Prostate gland (tissue), 2 donors: Measurements from ENCODE around the gene FSD2. TPM values are rescaled to one million over a fixed set of nuclear protein-coding genes. Genes with fewer than 3 reads are reported as not detected.
A peak's percentile ranks its signal among the peaks of the same experiment; 100 is the strongest.

Experiments used
- DNase-seq: peaks from one replicate; pipeline ENCODE4 v3.0.0-alpha.2; 2019; ENCODE audit warnings: low spot score
- H3K27ac ChIP-seq, 2 donors: fragments of 200-600 bp; sonication (generic); 2 replicates each; pipeline ENCODE4 v1.5.1; 2017 to 2019
- H3K27me3 ChIP-seq: fragments of 200-600 bp; sonication (generic); replicated peaks from 2 replicates; pipeline ENCODE4 v1.5.1; 2019; ENCODE audit not compliant: insufficient read depth
- H3K36me3 ChIP-seq, 2 donors: fragments of 200-600 bp; sonication (generic); 1 replicate in 1 of 2; 2 replicates in 1 of 2; pipeline versions ENCODE4 v1.5.1 to v1.8.1; 2017 to 2019
- H3K4me1 ChIP-seq: fragments of 200-600 bp; sonication (generic); replicated peaks from 2 replicates; pipeline ENCODE4 v1.5.1; 2019
- H3K4me3 ChIP-seq, 2 donors: fragments of 200-600 bp; sonication (generic); 2 replicates each; pipeline ENCODE4 v1.5.1; 2017 to 2019
- H3K9me3 ChIP-seq: fragments of 200-600 bp; sonication (generic); 2 replicates; pipeline ENCODE4 v1.5.1; 2017
- POLR2A ChIP-seq: fragments of 450-650 bp; IDR thresholded peaks from one replicate; pipeline ENCODE4 v1.6.1; 2016; ENCODE audit warnings: antibody characterized with exemption, mild to moderate bottlenecking
- POLR2AphosphoS5 ChIP-seq: sonication (generic); formaldehyde crosslinking; IDR thresholded peaks from one replicate; pipeline ENCODE4 v1.6.1; 2017; ENCODE audit warnings: antibody characterized with exemption
- WGBS: methylation state at CpG from one replicate; pipeline ENCODE4 v1.1.5; 2018; 5-methylcytosine and 5-hydroxymethylcytosine counted together
- intact Hi-C: fragments of 100-400 bp; cut with DNase I; formaldehyde crosslinking; loops from one replicate; pipeline ENCODE4 v1.14.2; 2022
- total RNA-seq, 2 donors: library from RNA; depleted of rRNA; stranded (reverse); fragments of >200 nt; gene quantifications; one replicate each; pipeline ENCODE4 v1.1.0, GENCODE V29; 2016
- TF ChIP-seq, protein P1 (sequence below), 4 experiments: fragments of 200-600 bp in 2 of 4; fragments of 450-650 bp in 2 of 4; sonication (generic) in 2 of 4; IDR thresholded peaks; 1 replicate in 3 of 4; 2 replicates in 1 of 4; pipeline ENCODE4 v1.5.1; 2016 to 2019; ENCODE audit warnings: antibody characterized with exemption in 4 of 4, mild to moderate bottlenecking in 2 of 4, moderate library complexity in 2 of 4

The FSD2 gene
- total RNA-seq, 2 donors from 2014 or later: 0.05 TPM; not detected in 1

DNA sequence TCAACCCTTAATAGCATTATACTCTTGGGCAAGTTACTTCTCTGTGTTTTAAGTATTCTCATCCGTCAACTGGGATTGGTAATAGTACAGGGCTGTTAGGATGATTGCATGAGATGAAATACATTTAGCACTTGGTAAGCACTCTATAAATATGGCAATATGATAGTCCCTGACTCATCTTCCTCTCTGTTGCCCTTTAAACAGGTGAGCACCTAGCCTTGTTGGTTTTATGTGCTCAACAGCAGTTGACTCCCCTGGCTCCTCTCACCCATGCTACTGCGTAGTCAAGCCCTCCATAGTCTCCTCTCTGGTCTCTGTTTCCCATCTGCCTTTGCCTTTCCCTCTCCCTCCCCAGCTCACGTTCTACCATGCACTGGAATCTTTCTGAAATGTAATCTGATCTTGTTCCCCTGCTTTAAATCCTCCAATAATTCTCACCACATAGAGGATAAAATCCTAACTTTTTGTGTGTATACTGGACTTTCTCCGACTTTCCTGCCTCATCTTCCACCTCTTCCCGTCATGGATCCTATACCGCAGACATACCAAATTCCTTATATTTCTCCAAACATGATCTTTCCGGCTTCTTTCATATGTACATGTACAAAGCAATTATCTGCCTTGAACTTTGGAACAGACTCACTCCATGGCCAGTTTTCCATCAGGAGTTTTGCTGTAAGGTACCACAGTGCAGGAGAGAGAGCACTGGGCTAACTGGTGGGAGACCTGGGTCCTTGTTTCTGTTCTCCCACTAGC lies 42.3 kb downstream of the FSD2 start:
- Histone ChIP-seq H3K4me3 (no peak overlapping the region), H3K4me1 (no peaks in the 10 kb centered on the region), H3K36me3 (peaks cover 0 to 4% of the 10 kb centered on the region in 2 donors), H3K9me3 (no peaks in the 10 kb centered on the region), H3K27me3 (no peaks in the 10 kb centered on the region), H3K27ac (no peak overlapping the region)
- TF ChIP-seq, protein P1, sequence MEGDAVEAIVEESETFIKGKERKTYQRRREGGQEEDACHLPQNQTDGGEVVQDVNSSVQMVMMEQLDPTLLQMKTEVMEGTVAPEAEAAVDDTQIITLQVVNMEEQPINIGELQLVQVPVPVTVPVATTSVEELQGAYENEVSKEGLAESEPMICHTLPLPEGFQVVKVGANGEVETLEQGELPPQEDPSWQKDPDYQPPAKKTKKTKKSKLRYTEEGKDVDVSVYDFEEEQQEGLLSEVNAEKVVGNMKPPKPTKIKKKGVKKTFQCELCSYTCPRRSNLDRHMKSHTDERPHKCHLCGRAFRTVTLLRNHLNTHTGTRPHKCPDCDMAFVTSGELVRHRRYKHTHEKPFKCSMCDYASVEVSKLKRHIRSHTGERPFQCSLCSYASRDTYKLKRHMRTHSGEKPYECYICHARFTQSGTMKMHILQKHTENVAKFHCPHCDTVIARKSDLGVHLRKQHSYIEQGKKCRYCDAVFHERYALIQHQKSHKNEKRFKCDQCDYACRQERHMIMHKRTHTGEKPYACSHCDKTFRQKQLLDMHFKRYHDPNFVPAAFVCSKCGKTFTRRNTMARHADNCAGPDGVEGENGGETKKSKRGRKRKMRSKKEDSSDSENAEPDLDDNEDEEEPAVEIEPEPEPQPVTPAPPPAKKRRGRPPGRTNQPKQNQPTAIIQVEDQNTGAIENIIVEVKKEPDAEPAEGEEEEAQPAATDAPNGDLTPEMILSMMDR (IDR thresholded peaks at IDR 0.05): no peak
- TF ChIP-seq POLR2A (no peak), POLR2AphosphoS5 (no peak)
- no peak for DNase-seq
- intact Hi-C loops: no loop called here
- 87% methylated on average over 7 of the region's 7 CpGs for WGBS

DNA sequence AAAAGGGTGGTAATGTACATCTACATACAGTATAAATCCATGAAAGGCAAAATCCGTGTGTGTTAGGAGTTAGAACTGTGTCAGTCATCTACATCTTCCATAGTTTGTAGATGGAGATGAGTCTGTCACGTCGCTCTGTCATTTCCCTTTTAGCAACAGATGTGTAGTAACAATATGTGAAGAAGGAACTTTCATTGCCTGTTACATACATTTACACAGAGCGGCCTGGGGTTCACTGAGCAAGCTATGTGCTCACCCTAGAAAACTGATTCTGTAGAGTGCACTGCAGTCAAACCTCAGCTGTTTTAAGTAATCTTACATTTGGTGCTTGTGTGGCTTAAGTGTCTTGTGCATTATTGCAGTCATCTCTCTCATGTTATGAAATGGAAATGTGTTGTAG lies 54.6 kb downstream of the FSD2 start:
- no peak overlapping the region for H3K27ac ChIP-seq
- H3K4me3 ChIP-seq: peak overlapping the region; percentile 56 to 83
- no peaks in the 10 kb centered on the region for H3K36me3 ChIP-seq
- H3K27me3 ChIP-seq: no peaks in the 10 kb centered on the region
- peaks cover 6% of the 10 kb centered on the region for H3K4me1 ChIP-seq
- WGBS: 32% methylated on average over 4 of the region's 4 CpGs
- no peak for TF ChIP-seq POLR2AphosphoS5
- TF ChIP-seq, protein P1 (IDR thresholded peaks at IDR 0.05): no peak
- no peak for TF ChIP-seq POLR2A
- DNase-seq: no peak
- H3K9me3 ChIP-seq: no peaks in the 10 kb centered on the region
- intact Hi-C loops: loop anchor here (5.0 kb wide), 1 partner anchor 61 kb away; no protein-coding TSS in a partner anchor

DNA sequence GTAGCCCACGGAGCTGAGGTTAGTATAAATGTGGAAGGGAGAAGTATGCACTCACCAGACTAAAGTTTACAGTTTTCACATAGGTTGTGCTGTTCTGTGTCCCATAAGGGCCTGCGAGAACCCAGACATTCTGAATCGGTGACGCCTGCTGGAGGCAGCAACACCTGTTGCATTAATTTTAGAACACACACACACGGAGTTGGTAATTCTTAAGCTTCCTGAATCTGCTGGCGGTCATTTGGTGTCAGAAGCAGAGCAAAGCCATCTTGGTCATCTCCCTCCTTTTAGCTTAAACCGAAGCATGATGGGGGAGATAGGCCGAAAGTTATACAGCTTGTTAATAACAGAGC lies 55.1 kb downstream of the FSD2 start:
- Histone ChIP-seq H3K4me3 (peak overlapping the region; percentile 56 to 83), H3K27me3 (no peaks in the 10 kb centered on the region), H3K9me3 (no peaks in the 10 kb centered on the region), H3K4me1 (peaks cover 6% of the 10 kb centered on the region), H3K36me3 (no peaks in the 10 kb centered on the region), H3K27ac (peak overlapping the region; percentile 90 to 92)
- intact Hi-C loops: loop anchor here (5.0 kb wide), 1 partner anchor 61 kb away; no protein-coding TSS in a partner anchor
- TF ChIP-seq, protein P1 (IDR thresholded peaks at IDR 0.05): no peak
- no peak for TF ChIP-seq POLR2AphosphoS5
- TF ChIP-seq POLR2A: no peak
- no peak for DNase-seq
- WGBS: under 1% methylated on average over 8 of the region's 8 CpGs

DNA sequence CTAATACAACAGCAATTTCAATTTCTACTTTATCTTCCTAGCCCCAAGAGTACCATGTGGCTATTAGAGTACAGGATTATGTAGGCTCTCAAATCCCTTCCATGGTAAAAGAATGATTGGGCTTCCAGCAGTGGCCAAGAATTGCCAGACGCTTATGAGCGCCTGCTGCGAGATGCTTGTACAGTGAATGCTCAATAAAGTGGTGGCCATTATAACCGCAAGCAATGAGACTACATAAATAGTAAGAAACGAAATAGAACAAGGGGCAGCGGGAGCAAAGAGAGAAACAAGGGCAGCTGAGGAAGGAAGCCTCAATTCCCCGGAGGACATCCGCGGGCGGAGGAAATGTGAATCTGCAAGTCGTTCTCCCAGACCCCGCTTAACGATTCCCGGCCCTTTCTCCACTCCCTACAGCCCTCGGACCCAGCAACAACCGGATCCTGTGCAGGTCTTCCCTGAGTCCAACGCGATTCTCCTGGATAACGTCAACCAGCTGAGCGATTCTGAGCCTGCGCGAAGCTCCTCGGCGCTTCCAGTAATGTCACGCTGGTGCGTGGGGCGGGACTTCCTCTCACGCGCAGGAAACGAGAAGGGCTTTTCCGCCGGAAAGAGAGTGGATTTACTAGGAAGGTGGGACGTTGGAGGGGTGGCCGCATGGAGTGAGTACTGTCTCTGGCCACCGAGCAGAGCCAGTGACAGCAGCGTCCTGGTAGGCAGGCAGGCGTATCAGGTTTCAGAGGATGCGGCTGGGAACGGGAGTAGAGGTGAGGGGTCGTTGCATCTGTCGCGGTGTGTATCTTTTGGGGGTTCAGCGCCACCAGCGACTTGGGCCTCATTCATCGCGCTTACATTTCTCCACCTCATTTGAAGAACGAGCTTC lies 55.7 kb downstream of the FSD2 start:
- TF ChIP-seq POLR2AphosphoS5 (peak; percentile 100), POLR2A (peak; percentile 88)
- TF ChIP-seq, protein P1 (IDR thresholded peaks at IDR 0.05): peak in 1 of 4 experiments; percentile 19
- Histone ChIP-seq H3K27ac (peak overlapping the region; percentile 90 to 92), H3K36me3 (no peaks in the 10 kb centered on the region), H3K9me3 (no peaks in the 10 kb centered on the region), H3K4me3 (peak overlapping the region; percentile 56 to 83), H3K4me1 (peaks cover 6% of the 10 kb centered on the region), H3K27me3 (no peaks in the 10 kb centered on the region)
- intact Hi-C loops: loop anchor here (5.0 kb wide), 1 partner anchor 62 kb away; no protein-coding TSS in a partner anchor
- peak; percentile 93 for DNase-seq
- WGBS: under 1% methylated on average over 47 of the region's 47 CpGs
